Measurements from ENCODE around the gene STARD7. TPM values are rescaled to one million over a fixed set of nuclear protein-coding genes. Genes with fewer than 3 reads are reported as not detected.
A peak's percentile ranks its signal among the peaks of the same experiment; 100 is the strongest.

Gene STARD7
- total and polyA plus RNA-seq, 2 of the 13 experiments (the other 11 are each of a cell fraction or from before 2014, with no cell fraction given), result 88.2 to 300 TPM

DNA sequence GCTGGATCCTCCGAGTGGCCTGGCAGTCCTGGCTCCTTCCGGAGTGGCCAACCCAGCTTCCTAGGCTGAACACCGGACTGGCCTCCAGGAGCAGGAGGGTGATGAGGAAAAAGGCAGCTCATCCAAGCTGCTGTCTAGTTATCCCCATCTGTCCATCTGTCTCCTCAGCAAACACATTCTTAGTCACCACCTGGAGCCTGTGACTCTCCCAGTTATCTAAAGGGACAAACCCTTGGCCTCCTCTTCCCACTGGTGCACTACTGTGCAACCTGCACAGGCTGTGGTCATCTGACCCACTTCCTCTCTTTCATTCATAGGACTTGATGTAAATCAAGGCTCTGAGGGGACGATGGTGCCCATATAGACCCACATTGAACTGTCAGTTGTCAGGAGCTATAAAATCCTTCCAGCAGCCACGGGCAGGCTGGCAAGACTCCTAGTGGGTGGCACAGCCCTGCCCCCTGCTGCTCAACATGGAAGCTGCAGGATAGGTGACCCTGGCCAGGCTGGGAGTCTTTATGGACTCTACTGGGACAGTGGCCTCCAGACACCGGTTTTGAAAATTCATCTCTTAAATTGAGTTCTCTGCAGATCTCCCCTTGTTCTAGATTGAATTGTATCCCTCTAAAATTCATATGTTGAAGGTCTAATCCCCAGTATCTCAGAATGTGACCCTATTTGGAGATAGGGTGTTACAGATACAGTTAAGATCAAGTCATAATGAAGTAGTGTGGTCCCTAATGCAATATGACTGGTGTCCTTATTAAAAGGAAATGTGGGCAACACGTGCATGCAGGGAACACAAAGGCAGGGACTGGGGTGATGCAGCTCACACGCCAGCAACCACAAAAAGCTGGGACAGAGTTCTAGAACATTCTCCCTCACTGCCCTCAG, 34.1 kb downstream of the STARD7 start (continued):
- TF ChIP-seq, protein P1, sequence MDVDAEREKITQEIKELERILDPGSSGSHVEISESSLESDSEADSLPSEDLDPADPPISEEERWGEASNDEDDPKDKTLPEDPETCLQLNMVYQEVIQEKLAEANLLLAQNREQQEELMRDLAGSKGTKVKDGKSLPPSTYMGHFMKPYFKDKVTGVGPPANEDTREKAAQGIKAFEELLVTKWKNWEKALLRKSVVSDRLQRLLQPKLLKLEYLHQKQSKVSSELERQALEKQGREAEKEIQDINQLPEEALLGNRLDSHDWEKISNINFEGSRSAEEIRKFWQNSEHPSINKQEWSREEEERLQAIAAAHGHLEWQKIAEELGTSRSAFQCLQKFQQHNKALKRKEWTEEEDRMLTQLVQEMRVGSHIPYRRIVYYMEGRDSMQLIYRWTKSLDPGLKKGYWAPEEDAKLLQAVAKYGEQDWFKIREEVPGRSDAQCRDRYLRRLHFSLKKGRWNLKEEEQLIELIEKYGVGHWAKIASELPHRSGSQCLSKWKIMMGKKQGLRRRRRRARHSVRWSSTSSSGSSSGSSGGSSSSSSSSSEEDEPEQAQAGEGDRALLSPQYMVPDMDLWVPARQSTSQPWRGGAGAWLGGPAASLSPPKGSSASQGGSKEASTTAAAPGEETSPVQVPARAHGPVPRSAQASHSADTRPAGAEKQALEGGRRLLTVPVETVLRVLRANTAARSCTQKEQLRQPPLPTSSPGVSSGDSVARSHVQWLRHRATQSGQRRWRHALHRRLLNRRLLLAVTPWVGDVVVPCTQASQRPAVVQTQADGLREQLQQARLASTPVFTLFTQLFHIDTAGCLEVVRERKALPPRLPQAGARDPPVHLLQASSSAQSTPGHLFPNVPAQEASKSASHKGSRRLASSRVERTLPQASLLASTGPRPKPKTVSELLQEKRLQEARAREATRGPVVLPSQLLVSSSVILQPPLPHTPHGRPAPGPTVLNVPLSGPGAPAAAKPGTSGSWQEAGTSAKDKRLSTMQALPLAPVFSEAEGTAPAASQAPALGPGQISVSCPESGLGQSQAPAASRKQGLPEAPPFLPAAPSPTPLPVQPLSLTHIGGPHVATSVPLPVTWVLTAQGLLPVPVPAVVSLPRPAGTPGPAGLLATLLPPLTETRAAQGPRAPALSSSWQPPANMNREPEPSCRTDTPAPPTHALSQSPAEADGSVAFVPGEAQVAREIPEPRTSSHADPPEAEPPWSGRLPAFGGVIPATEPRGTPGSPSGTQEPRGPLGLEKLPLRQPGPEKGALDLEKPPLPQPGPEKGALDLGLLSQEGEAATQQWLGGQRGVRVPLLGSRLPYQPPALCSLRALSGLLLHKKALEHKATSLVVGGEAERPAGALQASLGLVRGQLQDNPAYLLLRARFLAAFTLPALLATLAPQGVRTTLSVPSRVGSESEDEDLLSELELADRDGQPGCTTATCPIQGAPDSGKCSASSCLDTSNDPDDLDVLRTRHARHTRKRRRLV (CRISPR knock-in tag; IDR thresholded peaks at IDR 0.05), result no peak
- 0 out of 2 replicates have a peak, but pooled peaks have one; percentile 42 for TF ChIP-seq GTF3A (CRISPR knock-in tag; conservative IDR thresholded peaks at IDR 0.05)
- 0 out of 2 replicates have a peak, but pooled peaks have one; percentile 15 for TF ChIP-seq GATAD2A (CRISPR knock-in tag; IDR thresholded peaks at IDR 0.05)
- TF ChIP-seq ETV5 (CRISPR knock-in tag; IDR thresholded peaks at IDR 0.05; ENCODE audit: borderline replicate concordance), result peak; percentile 32; the same call in 1 of the 2 replicates
- TF ChIP-seq, protein P2, sequence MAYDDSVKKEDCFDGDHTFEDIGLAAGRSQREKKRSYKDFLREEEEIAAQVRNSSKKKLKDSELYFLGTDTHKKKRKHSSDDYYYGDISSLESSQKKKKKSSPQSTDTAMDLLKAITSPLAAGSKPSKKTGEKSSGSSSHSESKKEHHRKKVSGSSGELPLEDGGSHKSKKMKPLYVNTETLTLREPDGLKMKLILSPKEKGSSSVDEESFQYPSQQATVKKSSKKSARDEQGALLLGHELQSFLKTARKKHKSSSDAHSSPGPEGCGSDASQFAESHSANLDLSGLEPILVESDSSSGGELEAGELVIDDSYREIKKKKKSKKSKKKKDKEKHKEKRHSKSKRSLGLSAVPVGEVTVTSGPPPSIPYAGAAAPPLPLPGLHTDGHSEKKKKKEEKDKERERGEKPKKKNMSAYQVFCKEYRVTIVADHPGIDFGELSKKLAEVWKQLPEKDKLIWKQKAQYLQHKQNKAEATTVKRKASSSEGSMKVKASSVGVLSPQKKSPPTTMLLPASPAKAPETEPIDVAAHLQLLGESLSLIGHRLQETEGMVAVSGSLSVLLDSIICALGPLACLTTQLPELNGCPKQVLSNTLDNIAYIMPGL (CRISPR knock-in tag; IDR thresholded peaks at IDR 0.05; ENCODE audit: borderline replicate concordance in 1 of 2, low read depth in 1 of 2), result peak in 1 of 2 experiments; percentile 52; a peak in 1 of 4 replicates
- peak; percentile 74; the same call in 1 of the 2 replicates for TF ChIP-seq ZNF782 (CRISPR knock-in tag; IDR thresholded peaks at IDR 0.05; ENCODE audit: borderline replicate concordance)
- TF ChIP-seq ZNF598 (CRISPR knock-in tag; IDR thresholded peaks at IDR 0.05; ENCODE audit: borderline replicate concordance), result peak; percentile 65; the same call in 1 of the 2 replicates
- TF ChIP-seq, protein P3, sequence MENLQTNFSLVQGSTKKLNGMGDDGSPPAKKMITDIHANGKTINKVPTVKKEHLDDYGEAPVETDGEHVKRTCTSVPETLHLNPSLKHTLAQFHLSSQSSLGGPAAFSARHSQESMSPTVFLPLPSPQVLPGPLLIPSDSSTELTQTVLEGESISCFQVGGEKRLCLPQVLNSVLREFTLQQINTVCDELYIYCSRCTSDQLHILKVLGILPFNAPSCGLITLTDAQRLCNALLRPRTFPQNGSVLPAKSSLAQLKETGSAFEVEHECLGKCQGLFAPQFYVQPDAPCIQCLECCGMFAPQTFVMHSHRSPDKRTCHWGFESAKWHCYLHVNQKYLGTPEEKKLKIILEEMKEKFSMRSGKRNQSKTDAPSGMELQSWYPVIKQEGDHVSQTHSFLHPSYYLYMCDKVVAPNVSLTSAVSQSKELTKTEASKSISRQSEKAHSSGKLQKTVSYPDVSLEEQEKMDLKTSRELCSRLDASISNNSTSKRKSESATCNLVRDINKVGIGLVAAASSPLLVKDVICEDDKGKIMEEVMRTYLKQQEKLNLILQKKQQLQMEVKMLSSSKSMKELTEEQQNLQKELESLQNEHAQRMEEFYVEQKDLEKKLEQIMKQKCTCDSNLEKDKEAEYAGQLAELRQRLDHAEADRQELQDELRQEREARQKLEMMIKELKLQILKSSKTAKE (CRISPR knock-in tag; IDR thresholded peaks at IDR 0.05; ENCODE audit: borderline replicate concordance), result no peak
- TF ChIP-seq SMC3 (IDR thresholded peaks at IDR 0.05; ENCODE audit: low read length), result peak; percentile 87
- TF ChIP-seq FOXJ3 (CRISPR knock-in tag; IDR thresholded peaks at IDR 0.05; ENCODE audit: borderline replicate concordance), result no peak
- no peak for TF ChIP-seq ZNF549 (CRISPR knock-in tag; IDR thresholded peaks at IDR 0.05)
- TF ChIP-seq SOX6 (IDR thresholded peaks at IDR 0.05), result no peak
- 0 out of 2 replicates have a peak, but pooled peaks have one; percentile 23 for TF ChIP-seq SOX6 (CRISPR knock-in tag; IDR thresholded peaks at IDR 0.05)
- peak; percentile 93 for TF ChIP-seq STAG1 (CRISPR knock-in tag; IDR thresholded peaks at IDR 0.05)
- TF ChIP-seq ZSCAN9 (CRISPR knock-in tag; IDR thresholded peaks at IDR 0.05; ENCODE audit: borderline replicate concordance), result peak; percentile 64; the same call in 1 of the 2 replicates
- TF ChIP-seq, protein P4, sequence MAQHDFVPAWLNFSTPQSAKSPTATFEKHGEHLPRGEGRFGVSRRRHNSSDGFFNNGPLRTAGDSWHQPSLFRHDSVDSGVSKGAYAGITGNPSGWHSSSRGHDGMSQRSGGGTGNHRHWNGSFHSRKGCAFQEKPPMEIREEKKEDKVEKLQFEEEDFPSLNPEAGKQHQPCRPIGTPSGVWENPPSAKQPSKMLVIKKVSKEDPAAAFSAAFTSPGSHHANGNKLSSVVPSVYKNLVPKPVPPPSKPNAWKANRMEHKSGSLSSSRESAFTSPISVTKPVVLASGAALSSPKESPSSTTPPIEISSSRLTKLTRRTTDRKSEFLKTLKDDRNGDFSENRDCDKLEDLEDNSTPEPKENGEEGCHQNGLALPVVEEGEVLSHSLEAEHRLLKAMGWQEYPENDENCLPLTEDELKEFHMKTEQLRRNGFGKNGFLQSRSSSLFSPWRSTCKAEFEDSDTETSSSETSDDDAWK (CRISPR knock-in tag; IDR thresholded peaks at IDR 0.05), result no peak
- TF ChIP-seq, protein P5, sequence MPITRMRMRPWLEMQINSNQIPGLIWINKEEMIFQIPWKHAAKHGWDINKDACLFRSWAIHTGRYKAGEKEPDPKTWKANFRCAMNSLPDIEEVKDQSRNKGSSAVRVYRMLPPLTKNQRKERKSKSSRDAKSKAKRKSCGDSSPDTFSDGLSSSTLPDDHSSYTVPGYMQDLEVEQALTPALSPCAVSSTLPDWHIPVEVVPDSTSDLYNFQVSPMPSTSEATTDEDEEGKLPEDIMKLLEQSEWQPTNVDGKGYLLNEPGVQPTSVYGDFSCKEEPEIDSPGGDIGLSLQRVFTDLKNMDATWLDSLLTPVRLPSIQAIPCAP (CRISPR knock-in tag; IDR thresholded peaks at IDR 0.05; ENCODE audit: low read depth), result no peak
